NCI-H1417 treated with DMSO at 0.1 percent for 48 hours (cell line): ENCODE measurements around the gene MBD5.

ENCODE experiments used
- DNase-seq: peaks from one replicate; lab custom pipeline; 2025; lab: John Stamatoyannopoulos, UW

MBD5 gene

DNA sequence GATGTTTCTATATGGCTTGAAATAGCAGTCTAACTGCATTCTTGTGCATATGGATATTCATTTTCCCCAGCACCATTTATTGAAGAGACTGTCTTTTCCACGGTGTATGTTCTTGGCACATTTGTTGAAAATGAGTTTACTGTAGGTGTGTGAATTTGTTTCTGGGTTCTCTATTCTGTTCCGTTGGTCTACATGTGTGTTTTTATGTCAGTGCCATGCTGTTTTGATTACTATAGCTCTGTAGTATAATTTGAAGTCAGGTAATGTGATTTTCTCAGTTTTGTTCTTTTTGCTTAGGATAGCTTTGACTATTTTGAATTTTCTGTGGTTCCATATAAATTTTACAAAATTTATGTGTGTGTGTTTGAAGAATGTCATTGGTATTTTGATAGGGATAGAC, 201.0 kb downstream of the MBD5 start:
- DNase-seq: no peak

DNA sequence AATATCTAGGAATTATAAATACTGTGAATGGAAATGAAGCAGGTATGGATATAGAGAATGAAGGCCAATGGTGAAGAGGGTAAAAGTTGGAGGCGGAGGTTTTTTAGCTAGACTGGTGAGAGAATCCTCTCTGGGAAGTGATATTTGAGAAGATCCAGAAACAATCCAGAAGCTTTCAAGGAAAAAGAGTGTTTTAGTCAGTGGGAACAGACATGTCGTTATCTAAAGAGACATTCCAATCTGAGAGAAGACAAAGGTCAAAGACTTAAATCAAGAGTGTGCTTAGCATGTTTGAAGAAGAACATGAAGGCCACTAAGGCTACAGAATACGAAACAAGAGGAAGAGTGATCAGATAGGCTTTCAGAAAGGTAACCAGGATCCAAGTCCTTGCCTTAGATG, 211.0 kb downstream of the MBD5 start:
- no peak for DNase-seq

GRCh38 chr2:148234143-148234542, 213.3 kb downstream of the MBD5 start:
- DNase-seq: no peak

DNA sequence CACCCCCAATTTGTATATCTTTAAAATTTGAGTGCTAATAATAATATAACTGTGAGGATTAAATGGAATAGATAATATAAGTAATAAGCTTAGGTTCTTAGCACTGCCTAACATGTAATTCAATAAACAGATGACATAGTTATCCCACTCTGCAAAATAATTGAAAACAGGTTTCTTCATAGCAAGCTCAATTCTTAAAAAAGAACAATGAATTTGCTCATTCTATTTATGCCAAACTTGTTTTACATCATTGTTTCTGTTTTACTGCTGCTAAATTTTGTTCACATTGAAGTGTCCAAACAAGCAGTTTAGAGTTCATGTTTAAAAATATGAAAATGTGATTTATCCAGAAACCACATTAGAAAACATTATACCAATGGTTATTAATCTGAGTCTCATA, 217.0 kb downstream of the MBD5 start:
- DNase-seq: no peak

- no peak for DNase-seq
Observed at GRCh38 chr2:148238561-148238960, 217.7 kb downstream of the MBD5 start.

- DNase-seq: no peak
Observed at GRCh38 chr2:148240838-148241237, 219.9 kb downstream of the MBD5 start.

DNA sequence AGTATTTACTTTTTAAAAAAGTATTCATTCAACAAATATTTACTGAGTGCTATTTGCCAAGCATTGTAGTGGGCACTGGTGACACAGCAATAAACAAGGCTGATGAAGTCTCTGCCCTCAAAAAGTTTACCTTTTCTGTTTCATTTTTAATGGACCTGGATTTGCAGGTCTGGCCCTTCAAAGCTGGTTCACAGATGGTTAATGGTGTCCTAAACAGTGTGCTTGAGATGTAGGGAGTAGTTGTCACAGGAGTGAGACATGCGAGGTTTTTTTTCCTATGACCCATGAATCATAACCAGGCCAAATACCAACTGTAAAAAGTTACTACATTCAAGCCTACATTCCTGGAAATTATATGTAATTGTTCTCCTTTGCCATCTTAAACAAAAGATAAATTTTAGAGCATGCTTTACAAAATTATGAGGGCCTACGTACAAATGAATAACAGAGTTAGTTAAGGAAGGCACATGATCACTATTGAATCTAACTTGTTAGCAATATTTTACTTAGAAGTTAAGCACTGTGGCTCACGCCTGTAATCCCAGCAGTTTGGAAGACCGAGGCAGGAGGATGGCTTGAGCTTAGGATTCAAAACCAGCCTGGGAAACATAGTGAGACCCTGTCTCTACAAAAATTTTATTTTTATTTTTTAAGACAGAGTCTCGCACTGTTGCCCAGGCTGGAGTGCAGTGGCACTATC, 223.9 kb downstream of the MBD5 start:
- no peak for DNase-seq

GRCh38 chr2:148251993-148252392, 231.1 kb downstream of the MBD5 start:
- DNase-seq: no peak

DNA sequence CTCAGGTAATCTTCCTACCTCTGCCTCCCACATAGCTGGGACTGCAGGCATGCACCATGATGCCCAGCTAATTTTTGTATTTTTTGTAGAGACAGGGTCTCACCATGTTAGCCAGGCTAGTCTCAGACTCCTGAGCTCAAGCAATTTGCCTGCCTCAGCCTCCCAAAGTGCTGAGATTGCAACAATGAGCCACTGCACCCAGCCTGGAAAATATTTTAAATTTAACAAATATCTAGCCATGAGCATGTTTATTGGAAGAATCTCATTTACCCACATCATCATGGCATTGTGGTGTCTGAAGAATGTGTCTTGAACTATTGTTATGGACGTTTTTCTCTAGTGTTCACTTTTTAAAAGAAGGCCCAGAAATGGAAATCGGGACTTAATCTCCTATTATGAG, 231.8 kb downstream of the MBD5 start:
- DNase-seq: no peak

DNA sequence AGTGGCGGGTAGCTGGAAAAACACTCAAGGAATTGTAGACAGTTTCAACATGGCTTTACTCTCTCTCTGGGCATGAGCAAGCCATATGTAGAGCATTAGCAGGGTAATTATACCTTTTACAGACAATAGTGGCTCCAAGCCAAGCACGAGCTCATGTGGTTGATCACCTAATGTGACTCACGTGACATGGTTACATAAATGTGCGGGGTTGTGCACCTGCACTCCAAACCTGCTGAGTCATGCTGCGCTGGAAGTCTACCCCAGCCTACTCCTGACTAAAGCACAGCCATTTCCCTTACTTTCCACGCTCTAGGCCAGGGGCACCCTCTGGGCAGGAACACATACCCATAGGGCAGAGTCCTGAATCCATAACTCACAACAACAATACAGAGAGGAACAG, 232.8 kb downstream of the MBD5 start:
- no peak for DNase-seq

DNA sequence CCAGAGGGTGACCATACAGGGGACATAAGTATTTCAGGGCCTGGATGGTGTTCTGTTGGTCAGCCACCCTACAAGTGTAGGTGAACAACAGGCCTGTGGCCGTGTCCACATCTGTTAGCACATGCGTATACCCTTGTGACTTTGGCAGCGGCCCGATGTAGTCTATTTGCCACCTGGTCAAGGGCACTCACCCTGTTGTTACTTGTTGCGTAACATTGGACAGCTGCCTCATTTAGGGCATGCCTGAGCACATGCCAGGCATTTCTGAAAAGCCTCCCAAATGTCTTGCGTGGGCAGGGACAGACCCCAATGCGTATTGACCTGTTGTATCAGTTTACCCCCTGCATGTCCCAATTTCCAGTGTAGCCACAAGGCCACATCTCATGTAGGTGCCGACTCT, 235.0 kb downstream of the MBD5 start:
- no peak for DNase-seq

DNA sequence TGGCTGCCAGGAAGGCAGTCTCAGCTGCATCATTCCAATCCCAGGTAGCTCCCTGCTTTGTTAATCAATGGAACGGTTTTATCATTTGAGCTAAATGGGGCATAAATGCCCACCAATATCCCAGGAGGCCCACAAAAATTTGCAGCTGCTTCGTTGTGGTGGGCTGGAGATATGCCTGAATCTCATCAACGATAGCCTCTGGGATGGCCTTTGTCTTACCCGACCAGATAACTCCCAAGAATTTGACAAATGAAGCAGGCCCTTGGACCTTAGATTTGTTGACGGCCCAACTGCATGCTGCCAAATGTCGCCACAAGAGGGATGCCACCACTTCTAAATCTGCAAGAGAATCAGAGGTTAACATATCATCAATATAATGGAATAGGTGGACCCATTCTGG, 236.4 kb downstream of the MBD5 start:
- DNase-seq: no peak

GRCh38 chr2:148258124-148258523, 237.2 kb downstream of the MBD5 start:
- DNase-seq: no peak

GRCh38 chr2:148259674-148260073, 238.8 kb downstream of the MBD5 start:
- DNase-seq: no peak

- no peak for DNase-seq
Observed at GRCh38 chr2:148263890-148264289, 243.0 kb downstream of the MBD5 start.

GRCh38 chr2:148273158-148273691, 252.3 kb downstream of the MBD5 start:
- DNase-seq: no peak

- DNase-seq: no peak
Observed at GRCh38 chr2:148279216-148279615, 258.3 kb downstream of the MBD5 start.

- no peak for DNase-seq
Observed at GRCh38 chr2:148282201-148282600, 261.3 kb downstream of the MBD5 start.

GRCh38 chr2:148292431-148292830, 271.5 kb downstream of the MBD5 start:
- DNase-seq: no peak

GRCh38 chr2:148298196-148298595, 277.3 kb downstream of the MBD5 start:
- no peak for DNase-seq

- no peak for DNase-seq
Observed at GRCh38 chr2:148299616-148300015, 278.7 kb downstream of the MBD5 start.

DNA sequence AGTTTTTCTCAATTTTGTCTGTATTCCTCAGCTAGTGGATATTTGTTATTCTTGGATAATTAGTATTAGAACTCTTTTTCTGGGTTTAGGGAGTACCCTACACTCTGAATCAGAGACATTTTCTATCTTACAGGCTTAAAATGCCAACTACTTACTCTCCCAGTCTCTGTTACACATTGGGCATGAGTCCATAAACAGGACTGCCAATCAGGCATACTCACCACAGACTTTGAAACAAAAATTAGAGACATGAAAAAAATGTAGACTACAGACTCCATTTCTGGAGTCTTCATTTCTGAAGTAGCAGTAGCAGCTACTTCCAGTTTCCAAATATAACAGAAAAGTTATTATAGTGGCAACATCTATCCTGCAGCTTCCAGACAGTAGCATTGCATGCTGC, 279.7 kb downstream of the MBD5 start:
- no peak for DNase-seq

DNA sequence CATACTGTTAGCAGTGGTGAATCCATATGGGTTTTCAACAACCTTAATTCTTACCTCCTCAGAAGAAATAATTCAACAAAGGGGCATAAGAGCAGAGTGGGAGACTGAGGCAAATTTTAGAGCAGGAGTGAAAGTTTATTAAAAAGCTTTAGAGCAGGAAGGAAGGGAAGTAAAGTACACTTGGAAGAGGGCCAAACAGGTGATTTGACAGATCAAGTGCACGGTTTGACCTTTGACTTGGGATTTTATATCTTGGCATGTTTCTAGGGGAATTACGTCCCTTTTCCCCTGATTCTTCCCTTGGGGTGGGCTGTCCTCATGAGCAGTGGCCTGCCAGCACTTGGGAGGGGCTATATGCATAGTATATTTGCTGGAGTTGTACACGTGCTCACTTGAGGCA, 280.5 kb downstream of the MBD5 start:
- no peak for DNase-seq

DNA sequence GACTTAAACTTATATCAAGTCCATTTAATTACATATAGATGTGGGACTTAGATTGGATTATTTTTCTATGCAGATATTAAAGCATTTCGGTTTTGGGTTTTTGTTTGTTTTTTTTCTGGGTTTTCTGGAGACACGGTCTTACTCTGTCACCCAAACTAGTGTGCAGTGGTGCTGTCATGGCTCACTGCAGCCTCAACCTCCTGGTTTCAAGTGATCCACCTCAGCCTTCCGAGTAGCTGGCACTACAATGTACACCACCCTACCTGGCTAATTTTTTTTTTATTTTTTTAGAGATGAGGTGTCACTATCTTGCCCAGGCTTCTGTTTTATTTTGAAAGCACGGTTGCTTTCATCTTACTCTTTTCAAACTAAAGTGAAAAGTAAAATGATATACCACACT, 281.6 kb downstream of the MBD5 start:
- no peak for DNase-seq
